ENCODE data around the gene ZNF205.

GRCh38 chr16:3084969-3085670 lies 27.3 kb upstream of the ZNF205 start:
- TF ChIP-seq REST (tag by site-specific recombination; IDR thresholded peaks at IDR 0.05), result no peak
- no peak for TF ChIP-seq OVOL3 (tag by site-specific recombination; IDR thresholded peaks at IDR 0.05)
- TF ChIP-seq CTCF (tag by site-specific recombination; IDR thresholded peaks at IDR 0.05), result no peak
- no peak for TF ChIP-seq ZNF24 (tag by site-specific recombination; IDR thresholded peaks at IDR 0.05)
- TF ChIP-seq ZBTB7A (tag by site-specific recombination; IDR thresholded peaks at IDR 0.05; ENCODE audit: low read depth), result no peak
- TF ChIP-seq ZNF274 (IDR thresholded peaks at IDR 0.05; ENCODE audit: low read length), result no peak
- no peak for TF ChIP-seq ZNF274 (tag by site-specific recombination; IDR thresholded peaks at IDR 0.05; ENCODE audit: borderline replicate concordance)
- TF ChIP-seq, protein P1, sequence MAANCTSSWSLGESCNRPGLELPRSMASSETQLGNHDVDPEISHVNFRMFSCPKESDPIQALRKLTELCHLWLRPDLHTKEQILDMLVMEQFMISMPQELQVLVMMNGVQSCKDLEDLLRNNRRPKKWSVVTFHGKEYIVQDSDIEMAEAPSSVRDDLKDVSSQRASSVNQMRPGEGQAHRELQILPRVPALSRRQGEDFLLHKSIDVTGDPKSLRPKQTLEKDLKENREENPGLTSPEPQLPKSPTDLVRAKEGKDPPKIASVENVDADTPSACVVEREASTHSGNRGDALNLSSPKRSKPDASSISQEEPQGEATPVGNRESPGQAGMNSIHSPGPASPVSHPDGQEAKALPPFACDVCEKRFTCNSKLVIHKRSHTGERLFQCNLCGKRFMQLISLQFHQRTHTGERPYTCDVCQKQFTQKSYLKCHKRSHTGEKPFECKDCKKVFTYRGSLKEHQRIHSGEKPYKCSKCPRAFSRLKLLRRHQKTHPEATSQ (tag by site-specific recombination; IDR thresholded peaks at IDR 0.05), result no peak
- no peak for TF ChIP-seq ZNF184 (tag by site-specific recombination; IDR thresholded peaks at IDR 0.05)
- TF ChIP-seq ZNF335 (tag by site-specific recombination; conservative IDR thresholded peaks at IDR 0.05), result no peak
- no peak for TF ChIP-seq ZNF239 (tag by site-specific recombination; IDR thresholded peaks at IDR 0.05)
- no peak for TF ChIP-seq ZNF654 (tag by site-specific recombination; IDR thresholded peaks at IDR 0.05; ENCODE audit: low read depth)
